GM19023 (cell line): ENCODE results near the gene MYO1H.
"Not testable (repeated sequence)": the region's sequence is repeated elsewhere in the genome, so short reads cannot be mapped to it uniquely, and the experiment has no call there.

Experiments
- ATAC-seq: cut with Tn5 transposase; IDR thresholded peaks from one replicate; pipeline ENCODE4 v1.9.1; 2021; ENCODE audit warnings: mild to moderate bottlenecking, moderate library complexity; ENCODE audit not compliant: unreplicated experiment

Gene MYO1H

DNA sequence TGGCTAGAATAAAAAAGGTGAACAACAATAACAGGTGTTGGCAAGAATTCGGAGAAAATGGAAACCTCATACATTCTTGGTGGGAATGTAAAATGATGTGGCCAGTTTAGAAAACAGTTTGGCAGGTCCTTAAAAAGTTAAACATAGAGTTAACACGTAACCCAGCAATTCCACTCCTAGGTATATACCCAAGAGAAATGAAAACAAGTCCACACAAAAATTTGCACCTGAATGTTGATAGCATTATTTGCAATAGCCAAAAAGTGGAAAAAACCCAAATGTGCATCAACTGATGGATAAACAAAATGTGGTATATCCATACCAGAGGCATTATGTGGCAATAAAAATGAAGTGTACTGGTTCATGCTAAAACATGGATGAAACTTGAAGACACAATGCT lies 2.3 kb upstream of the MYO1H start:
- ATAC-seq: no peak

DNA sequence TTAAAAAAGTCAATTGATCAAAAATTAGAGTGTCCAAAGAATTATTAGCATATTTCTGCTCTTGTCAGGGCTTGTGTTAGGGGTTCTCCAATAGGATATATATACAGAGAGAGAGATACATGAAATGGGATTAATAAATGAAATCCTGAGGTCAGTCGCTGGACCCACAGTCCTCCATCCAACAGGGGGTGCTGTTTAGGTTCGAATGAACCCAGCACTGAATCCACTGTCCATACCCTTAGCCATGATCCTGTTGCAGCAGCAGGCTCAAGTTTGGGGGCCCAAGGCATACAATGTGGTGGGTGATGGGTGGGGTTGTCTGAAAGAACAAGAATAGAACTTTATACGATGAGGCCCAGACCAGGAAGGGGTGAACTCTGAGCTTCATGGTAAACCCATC lies 780 bp upstream of the MYO1H start:
- no peak for ATAC-seq

DNA sequence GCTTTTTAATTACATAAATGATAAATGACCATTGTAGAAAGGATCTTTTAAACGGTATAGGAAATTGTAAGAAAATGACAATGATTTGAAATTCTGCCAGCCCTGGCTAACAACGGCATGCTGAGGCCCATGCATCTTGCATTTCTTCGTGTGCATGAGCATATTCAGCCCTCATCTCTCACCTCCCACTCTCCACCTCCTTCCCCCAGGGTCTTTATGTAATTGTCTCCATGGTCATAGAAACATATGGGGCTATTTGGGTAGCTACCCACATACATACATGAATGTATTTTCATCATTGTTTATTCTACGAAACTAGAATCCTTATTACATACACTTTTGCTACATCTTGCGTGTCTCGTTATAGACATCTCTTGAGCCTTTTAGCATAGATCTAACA lies 4.5 kb downstream of the MYO1H start:
- no peak for ATAC-seq

DNA sequence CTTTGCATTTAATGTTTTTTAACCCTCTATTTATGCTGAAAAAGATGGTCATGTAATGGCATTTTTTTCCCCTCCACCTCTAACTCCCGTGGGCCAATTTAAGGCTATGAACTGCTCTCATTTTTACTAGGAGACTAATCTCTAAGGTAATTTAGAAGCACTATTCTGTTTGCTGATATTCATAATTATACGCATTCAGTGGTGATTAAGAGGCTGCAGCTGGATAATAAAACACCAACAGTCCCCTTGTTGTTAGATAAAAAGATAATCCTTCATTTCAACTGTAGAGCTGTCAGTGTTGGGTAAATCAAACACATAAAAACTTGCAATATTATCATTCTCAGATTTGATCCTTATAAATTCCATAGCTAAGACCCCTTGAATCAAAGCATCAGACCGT lies 8.9 kb downstream of the MYO1H start:
- ATAC-seq: no peak

DNA sequence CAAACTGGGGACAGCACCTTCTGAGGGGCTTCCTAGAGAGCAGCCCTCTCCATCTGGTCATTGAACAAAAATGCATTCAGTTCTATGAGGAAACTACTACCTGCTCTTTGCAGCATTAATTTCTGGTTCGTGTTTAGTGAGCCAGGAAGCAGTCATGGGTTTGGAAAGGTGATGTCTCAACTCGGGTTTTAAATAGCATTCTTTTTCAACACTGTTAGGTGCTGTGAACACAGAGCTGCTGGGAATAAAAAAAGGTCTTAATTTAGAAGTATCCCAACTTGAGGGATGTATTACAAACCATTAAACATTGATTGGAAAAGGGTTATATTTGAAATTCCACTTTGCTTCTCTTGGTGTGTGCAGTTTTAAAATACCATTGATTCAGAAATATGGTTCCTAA lies 9.3 kb downstream of the MYO1H start:
- no peak for ATAC-seq

- ATAC-seq: no peak
These were observed 10.6 kb downstream of the MYO1H start for GRCh38 chr12:109358154-109358869.

GRCh38 chr12:109359131-109359690 lies 11.5 kb downstream of the MYO1H start:
- ATAC-seq: no peak

DNA sequence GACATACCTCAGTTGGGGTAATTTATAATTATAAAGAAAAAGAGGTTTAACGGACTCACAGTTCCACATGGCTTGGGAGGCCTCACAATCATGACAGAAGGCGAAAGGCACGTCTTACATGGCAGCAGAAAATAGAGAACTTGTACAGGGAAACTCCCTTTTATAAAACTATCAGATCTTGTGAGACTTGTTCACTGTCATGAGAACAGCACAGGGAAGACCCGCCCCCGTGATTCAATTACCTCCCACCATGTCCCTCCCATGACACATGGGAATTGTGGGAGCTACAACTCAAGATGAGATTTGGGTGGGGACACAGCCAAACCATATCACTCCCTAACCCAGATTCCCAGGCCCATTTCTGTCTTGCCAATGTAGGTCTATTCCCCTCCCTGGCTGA lies 22.1 kb downstream of the MYO1H start:
- no peak for ATAC-seq

- no peak for ATAC-seq
These were observed 29.5 kb downstream of the MYO1H start for GRCh38 chr12:109377139-109377685.

- no peak for ATAC-seq
These were observed 30.9 kb downstream of the MYO1H start for GRCh38 chr12:109378569-109378968.

GRCh38 chr12:109382031-109382430 lies 34.3 kb downstream of the MYO1H start:
- ATAC-seq: no peak

- ATAC-seq: no peak
These were observed 35.5 kb downstream of the MYO1H start for GRCh38 chr12:109383240-109383639.

- ATAC-seq: no peak
These were observed 37.8 kb downstream of the MYO1H start for GRCh38 chr12:109385339-109386058.

DNA sequence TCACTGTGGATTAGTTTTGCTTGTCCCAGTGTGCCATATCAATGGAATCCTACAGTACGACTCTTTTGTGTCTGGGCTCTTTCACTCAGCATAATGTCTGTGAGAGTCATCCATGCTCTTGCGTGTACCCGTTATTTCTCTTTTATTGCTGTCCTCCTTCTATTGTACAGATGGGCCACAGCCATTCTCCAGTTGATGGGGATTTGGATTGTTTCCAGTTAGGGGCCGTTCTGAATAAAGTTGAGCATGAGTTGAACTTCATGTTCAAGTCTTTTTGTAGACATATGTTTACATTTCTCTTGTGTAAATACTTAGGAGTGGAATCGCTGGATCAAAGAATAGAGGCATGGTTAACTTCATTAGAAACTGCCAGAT lies 38.3 kb downstream of the MYO1H start:
- no peak for ATAC-seq

GRCh38 chr12:109387425-109388166 lies 39.9 kb downstream of the MYO1H start:
- ATAC-seq: no peak

GRCh38 chr12:109388167-109388563 lies 40.5 kb downstream of the MYO1H start:
- no peak for ATAC-seq

GRCh38 chr12:109389146-109389545 lies 41.4 kb downstream of the MYO1H start:
- ATAC-seq: no peak

- ATAC-seq: no peak
These were observed 46.0 kb downstream of the MYO1H start for GRCh38 chr12:109393437-109394345.

DNA sequence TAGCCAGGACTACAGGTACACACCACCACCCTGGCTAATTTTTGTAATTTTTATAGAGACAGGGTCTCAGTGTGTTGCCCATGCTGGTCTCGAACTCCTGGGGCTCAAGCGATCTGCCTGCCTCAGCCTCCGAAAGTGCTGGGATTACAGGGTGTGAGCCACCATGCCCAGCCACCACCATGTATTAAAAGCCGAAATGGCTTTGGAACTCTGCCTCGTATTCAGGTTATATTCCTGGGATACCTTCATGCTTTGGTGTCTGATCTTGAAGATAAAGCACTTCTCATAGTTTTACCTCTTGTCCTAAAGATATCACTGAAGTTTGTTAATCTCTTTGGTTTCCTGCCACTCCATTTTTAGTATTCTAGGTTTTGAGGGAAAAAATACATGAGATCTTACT lies 47.2 kb downstream of the MYO1H start:
- no peak for ATAC-seq

DNA sequence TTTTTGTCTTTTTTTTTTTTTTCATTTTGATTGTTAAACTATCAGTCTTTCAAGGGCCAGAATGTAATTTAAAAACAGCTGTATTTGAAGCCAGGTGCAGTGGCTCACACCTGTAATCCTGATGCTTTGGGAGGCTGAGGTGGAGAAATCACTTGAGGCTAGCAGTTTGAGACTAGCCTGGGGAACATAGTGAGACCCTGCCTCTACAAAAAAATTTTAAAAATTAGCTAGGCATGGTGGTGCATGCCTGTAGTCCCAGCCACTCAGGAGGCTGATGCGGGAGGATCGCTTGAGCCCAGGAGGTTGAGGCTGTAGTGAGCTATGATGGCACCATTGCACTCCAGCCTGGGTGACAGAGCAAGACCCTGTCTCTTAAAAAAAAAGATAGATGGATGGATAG lies 57.1 kb downstream of the MYO1H start:
- ATAC-seq: not testable (repeated sequence)
